ENCODE data around the gene GPC6. TPM values are rescaled to one million over a fixed set of nuclear protein-coding genes. Genes with fewer than 3 reads are reported as not detected.

Gene GPC6
- total RNA-seq, 2 donors from 2014 or later: 1.6 to 4.0 TPM

- Histone ChIP-seq H3K27ac (no peak overlapping the region), H3K4me1 (no peaks in the 10 kb centered on the region), H3K4me3 (no peak overlapping the region), H3K9me3 (no peaks in the 10 kb centered on the region), H3K27me3 (no peaks in the 10 kb centered on the region), H3K36me3 (replicated peaks in 1 of 2; ENCODE audit: insufficient read depth in 1 of 2, low read depth in 2 of 2) (no peaks in the 10 kb centered on the region)
- 77 to 82% methylated on average over 2 of the region's 2 CpGs for WGBS, 2 donors
- DNase-seq (no peak), ATAC-seq (no peak)
- TF ChIP-seq, protein P1, sequence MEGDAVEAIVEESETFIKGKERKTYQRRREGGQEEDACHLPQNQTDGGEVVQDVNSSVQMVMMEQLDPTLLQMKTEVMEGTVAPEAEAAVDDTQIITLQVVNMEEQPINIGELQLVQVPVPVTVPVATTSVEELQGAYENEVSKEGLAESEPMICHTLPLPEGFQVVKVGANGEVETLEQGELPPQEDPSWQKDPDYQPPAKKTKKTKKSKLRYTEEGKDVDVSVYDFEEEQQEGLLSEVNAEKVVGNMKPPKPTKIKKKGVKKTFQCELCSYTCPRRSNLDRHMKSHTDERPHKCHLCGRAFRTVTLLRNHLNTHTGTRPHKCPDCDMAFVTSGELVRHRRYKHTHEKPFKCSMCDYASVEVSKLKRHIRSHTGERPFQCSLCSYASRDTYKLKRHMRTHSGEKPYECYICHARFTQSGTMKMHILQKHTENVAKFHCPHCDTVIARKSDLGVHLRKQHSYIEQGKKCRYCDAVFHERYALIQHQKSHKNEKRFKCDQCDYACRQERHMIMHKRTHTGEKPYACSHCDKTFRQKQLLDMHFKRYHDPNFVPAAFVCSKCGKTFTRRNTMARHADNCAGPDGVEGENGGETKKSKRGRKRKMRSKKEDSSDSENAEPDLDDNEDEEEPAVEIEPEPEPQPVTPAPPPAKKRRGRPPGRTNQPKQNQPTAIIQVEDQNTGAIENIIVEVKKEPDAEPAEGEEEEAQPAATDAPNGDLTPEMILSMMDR (IDR thresholded peaks at IDR 0.05): no peak
- TF ChIP-seq POLR2A (IDR thresholded peaks at IDR 0.05): no peak
- intact Hi-C loops (cut with DNase I): no loop called here
These were observed 394.4 kb downstream of the GPC6 start for GRCh38 chr13:93621051-93621450.

DNA sequence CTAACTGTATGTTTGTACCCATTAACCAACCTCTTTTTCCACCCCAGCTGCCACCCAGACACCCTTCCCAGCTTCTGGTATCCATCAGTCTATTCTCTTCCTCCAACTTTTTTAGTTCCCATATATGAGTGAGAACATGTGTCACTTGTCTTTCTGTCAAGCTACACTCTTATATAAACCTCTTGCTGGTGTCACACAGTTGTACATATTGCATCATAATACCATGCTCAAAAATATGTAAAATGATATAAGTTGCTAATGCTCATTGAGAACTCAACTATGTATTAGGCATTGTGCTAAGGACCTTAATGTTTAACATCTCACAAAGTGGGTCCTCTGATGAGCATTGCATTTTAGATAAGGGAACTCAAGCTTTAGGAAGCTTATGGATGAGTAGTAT lies 395.4 kb downstream of the GPC6 start:
- ATAC-seq (no peak), DNase-seq (no peak)
- Histone ChIP-seq H3K36me3 (replicated peaks in 1 of 2; ENCODE audit: insufficient read depth in 1 of 2, low read depth in 2 of 2) (no peaks in the 10 kb centered on the region), H3K4me3 (no peak overlapping the region), H3K9me3 (no peaks in the 10 kb centered on the region), H3K27ac (no peak overlapping the region), H3K4me1 (no peaks in the 10 kb centered on the region), H3K27me3 (no peaks in the 10 kb centered on the region)
- no peak for TF ChIP-seq POLR2A (IDR thresholded peaks at IDR 0.05)
- TF ChIP-seq, protein P1 (IDR thresholded peaks at IDR 0.05): no peak
- intact Hi-C loops (cut with DNase I): no loop called here

- DNase-seq (no peak), ATAC-seq (no peak)
- no peaks in the 10 kb centered on the region for H3K9me3 ChIP-seq
- 48 to 51% methylated on average over 2 of the region's 2 CpGs for WGBS, 2 donors
- no peaks in the 10 kb centered on the region for H3K36me3 ChIP-seq (replicated peaks in 1 of 2; ENCODE audit: insufficient read depth in 1 of 2, low read depth in 2 of 2)
- no peak for TF ChIP-seq POLR2A (IDR thresholded peaks at IDR 0.05)
- TF ChIP-seq, protein P1 (IDR thresholded peaks at IDR 0.05): no peak
- no peak overlapping the region for H3K4me3 ChIP-seq
- H3K27me3 ChIP-seq: no peaks in the 10 kb centered on the region
- H3K27ac ChIP-seq: no peak overlapping the region
- H3K4me1 ChIP-seq: no peaks in the 10 kb centered on the region
- intact Hi-C loops (cut with DNase I): no loop called here
These were observed 397.7 kb downstream of the GPC6 start for GRCh38 chr13:93624311-93624777.

GRCh38 chr13:93625536-93625935 lies 398.9 kb downstream of the GPC6 start:
- WGBS, 2 donors: 92 to 100% methylated on average over 1 of the region's 1 CpG
- H3K4me1 ChIP-seq: no peaks in the 10 kb centered on the region
- H3K27me3 ChIP-seq: no peaks in the 10 kb centered on the region
- DNase-seq (no peak), ATAC-seq (no peak)
- H3K36me3 ChIP-seq (replicated peaks in 1 of 2; ENCODE audit: insufficient read depth in 1 of 2, low read depth in 2 of 2): no peaks in the 10 kb centered on the region
- TF ChIP-seq, protein P1 (IDR thresholded peaks at IDR 0.05): no peak
- TF ChIP-seq POLR2A (IDR thresholded peaks at IDR 0.05): no peak
- intact Hi-C loops (cut with DNase I): no loop called here
- no peak overlapping the region for H3K27ac ChIP-seq
- H3K4me3 ChIP-seq: no peak overlapping the region
- no peaks in the 10 kb centered on the region for H3K9me3 ChIP-seq

- no peak for TF ChIP-seq POLR2A (IDR thresholded peaks at IDR 0.05)
- TF ChIP-seq, protein P1 (IDR thresholded peaks at IDR 0.05): no peak
- intact Hi-C loops (cut with DNase I): no loop called here
- H3K4me3 ChIP-seq: no peak overlapping the region
These were observed 401.7 kb downstream of the GPC6 start for GRCh38 chr13:93628136-93628797.

More at GRCh38 chr13:93628136-93628797, 401.7 kb downstream of the GPC6 start:
- WGBS, 2 donors: 68% methylated on average over 2 of the region's 2 CpGs
- Histone ChIP-seq H3K4me1 (no peaks in the 10 kb centered on the region), H3K9me3 (no peaks in the 10 kb centered on the region), H3K36me3 (replicated peaks in 1 of 2; ENCODE audit: insufficient read depth in 1 of 2, low read depth in 2 of 2) (no peaks in the 10 kb centered on the region), H3K27ac (no peak overlapping the region), H3K27me3 (no peaks in the 10 kb centered on the region)
- ATAC-seq: no peak
- no peak for DNase-seq
